IMR-90 (cell line): ENCODE measurements around the gene CASTOR2. TPM values are rescaled to one million over a fixed set of nuclear protein-coding genes. Genes with fewer than 3 reads are reported as not detected.

ENCODE experiments used
- ATAC-seq: fragments of 200-7000 bp; cut with Tn5 transposase; 2 replicates; pipeline ENCODE4 v1.9.1; 2020; ENCODE audit warnings: low read depth, mild to moderate bottlenecking, moderate library complexity
- BruUV-seq: library from RNA; stranded (reverse); fragments of 400-500 nt; replicated peaks from 2 replicates; lab custom pipeline; 2021; lab: Mats Ljungman, UMichigan
- CTCF ChIA-PET: fragments of 300-600 bp; formaldehyde crosslinking; extraction: SDS; loops from one replicate; lab custom pipeline; 2021; ENCODE audit warnings: antibody characterized with exemption; lab: Yijun Ruan, JAX
- POLR2A ChIA-PET: fragments of 300-600 bp; sonication (Branson Sonifier 250); formaldehyde crosslinking; loops from one replicate; lab custom pipeline; 2022; ENCODE audit warnings: antibody characterized with exemption; ENCODE audit not compliant: unreplicated experiment; lab: Charles Lee
- DNase-seq: peaks from one replicate; pipeline ENCODE4 v3.0.0; 2013
- H2AFZ ChIP-seq: replicated peaks from 2 replicates; pipeline ENCODE3; 2013; ENCODE audit warnings: low read length, mild to moderate bottlenecking; ENCODE audit not compliant: poor library complexity
- H2AK5ac ChIP-seq: 2 replicates; pipeline ENCODE4 v1.6.1; 2013; ENCODE audit warnings: low read depth, low read length, inconsistent platforms
- H2AK9ac ChIP-seq: replicated peaks from 2 replicates; pipeline ENCODE3; 2013; ENCODE audit warnings: mild to moderate bottlenecking, low read depth, low read length, moderate library complexity; ENCODE audit not compliant: poor library complexity
- H2BK120ac ChIP-seq: 2 replicates; pipeline ENCODE4 v1.6.1; 2013; ENCODE audit warnings: low read depth, low read length, inconsistent platforms
- H2BK15ac ChIP-seq: 3 replicates; pipeline ENCODE4 v1.6.1; 2013; ENCODE audit warnings: low read depth, low read length, inconsistent platforms
- H2BK20ac ChIP-seq: 2 replicates; pipeline ENCODE4 v1.6.1; 2013; ENCODE audit warnings: low read depth, mild to moderate bottlenecking, inconsistent platforms, low read length, moderate library complexity
- H2BK5ac ChIP-seq: 2 replicates; pipeline ENCODE4 v1.6.1; 2013; ENCODE audit warnings: mild to moderate bottlenecking, low read depth, low read length, inconsistent platforms; ENCODE audit not compliant: poor library complexity, severe bottlenecking
- H3K14ac ChIP-seq: replicated peaks from 2 replicates; pipeline ENCODE4 v1.6.1; 2013; ENCODE audit warnings: low read depth, low read length, inconsistent platforms
- H3K18ac ChIP-seq: 2 replicates; pipeline ENCODE4 v1.6.1; 2013; ENCODE audit warnings: low read depth, low read length, control low read depth
- H3K23ac ChIP-seq: 2 replicates; pipeline ENCODE4 v1.6.1; 2013; ENCODE audit warnings: low read depth, low read length, inconsistent platforms
- H3K27ac ChIP-seq: 2 replicates; pipeline ENCODE4 v1.5.1; 2013; ENCODE audit warnings: mild to moderate bottlenecking, control low read depth, low read length; ENCODE audit not compliant: insufficient read depth
- H3K27me3 ChIP-seq: 2 replicates; pipeline ENCODE4 v1.6.1; 2013; ENCODE audit warnings: low read length; ENCODE audit not compliant: control insufficient read depth, insufficient read depth
- H3K36me3 ChIP-seq: 2 replicates; pipeline ENCODE4 v1.6.1; 2013; ENCODE audit warnings: low read length, mixed read lengths; ENCODE audit not compliant: control insufficient read depth, insufficient read depth
- H3K4ac ChIP-seq: 2 replicates; pipeline ENCODE4 v1.6.1; 2013; ENCODE audit warnings: low read depth, low read length, inconsistent platforms
- H3K4me1 ChIP-seq: 2 replicates; pipeline ENCODE4 v1.6.1; 2013; ENCODE audit warnings: low read length, mixed read lengths; ENCODE audit not compliant: control insufficient read depth, insufficient read depth
- H3K4me2 ChIP-seq: 2 replicates; pipeline ENCODE4 v1.6.1; 2013; ENCODE audit warnings: low read depth, mild to moderate bottlenecking, control low read depth, low read length, moderate library complexity
- H3K4me3 ChIP-seq: 2 replicates; pipeline ENCODE4 v1.5.1; 2013; ENCODE audit warnings: low read depth, mild to moderate bottlenecking, control low read depth, low read length, moderate library complexity; ENCODE audit not compliant: insufficient read depth
- H3K56ac ChIP-seq: 2 replicates; pipeline ENCODE4 v1.6.1; 2013; ENCODE audit warnings: low read length, inconsistent platforms; ENCODE audit not compliant: insufficient read depth; ENCODE audit errors: extremely low read depth
- H3K79me1 ChIP-seq, 2 experiments: 2 replicates each; pipeline ENCODE4 v1.6.1; 2013; ENCODE audit warnings: low read length in 2 of 2, inconsistent platforms in 1 of 2, low read depth in 1 of 2
- H3K9ac ChIP-seq: 2 replicates; pipeline ENCODE4 v1.6.1; 2013; ENCODE audit warnings: low read depth, low read length, control low read depth
- H3K9me1 ChIP-seq: 2 replicates; pipeline ENCODE4 v1.6.1; 2013; ENCODE audit warnings: low read length, inconsistent platforms; ENCODE audit not compliant: insufficient read depth
- H3K9me3 ChIP-seq: 2 replicates; pipeline ENCODE4 v1.6.1; 2013; ENCODE audit warnings: low read length; ENCODE audit not compliant: control insufficient read depth, insufficient read depth
- H4K20me1 ChIP-seq: 2 replicates; pipeline ENCODE4 v1.6.1; 2013; ENCODE audit warnings: low read length, inconsistent platforms; ENCODE audit not compliant: insufficient read depth
- H4K5ac ChIP-seq: 2 replicates; pipeline ENCODE4 v1.6.1; 2013; ENCODE audit warnings: mild to moderate bottlenecking, low read depth, low read length, control low read depth
- H4K8ac ChIP-seq, 2 experiments: 2 replicates each; pipeline ENCODE4 v1.6.1; 2013; ENCODE audit warnings: low read depth in 2 of 2, low read length in 2 of 2, control low read depth in 1 of 2, inconsistent platforms in 1 of 2
- H4K91ac ChIP-seq: 2 replicates; pipeline ENCODE4 v1.6.1; 2013; ENCODE audit warnings: low read depth, low read length, inconsistent platforms; ENCODE audit not compliant: insufficient read depth
- BHLHE40 ChIP-seq: fragments of 150-350 bp; IDR thresholded peaks from 2 replicates; pipeline ENCODE4 v1.6.1; 2016; ENCODE audit warnings: mild to moderate bottlenecking, low read depth, low read length
- CHD1 ChIP-seq: IDR thresholded peaks from 2 replicates; pipeline ENCODE4 v1.6.1; 2012; ENCODE audit warnings: low read depth, low read length, improper control_type of control experiment
- MAFK ChIP-seq: IDR thresholded peaks from 2 replicates; pipeline ENCODE4 v1.6.1; 2012; ENCODE audit warnings: low read depth, low read length, improper control_type of control experiment
- MAZ ChIP-seq: IDR thresholded peaks from 2 replicates; pipeline ENCODE4 v1.6.1; 2012; ENCODE audit warnings: low read depth, mild to moderate bottlenecking, low read length, improper control_type of control experiment, moderate library complexity, borderline replicate concordance
- MXI1 ChIP-seq: IDR thresholded peaks from 2 replicates; pipeline ENCODE4 v1.6.1; 2012; ENCODE audit warnings: low read depth, mild to moderate bottlenecking, low read length, moderate library complexity, borderline replicate concordance
- RCOR1 ChIP-seq: IDR thresholded peaks from 2 replicates; pipeline ENCODE4 v1.6.1; 2012; ENCODE audit warnings: mild to moderate bottlenecking, low read length, improper control_type of control experiment; ENCODE audit not compliant: insufficient replicate concordance
- RFX5 ChIP-seq: IDR thresholded peaks from 2 replicates; pipeline ENCODE4 v1.8.0; 2012; ENCODE audit warnings: low read depth, mild to moderate bottlenecking, low read length, moderate library complexity
- SMC3 ChIP-seq: fragments of 150-350 bp; IDR thresholded peaks from 2 replicates; pipeline ENCODE4 v1.6.1; 2016; ENCODE audit warnings: low read depth, mild to moderate bottlenecking, antibody characterized with exemption, low read length, moderate library complexity
- WGBS, 2 experiments: methylation state at CpG; one replicate each; pipeline versions ENCODE4 v1.1.5 to v1.1.7; 2013; ENCODE audit warnings: missing lambda C conversion rate in 2 of 2; ENCODE audit not compliant: insufficient read length in 1 of 2; ENCODE audit errors: extremely low coverage in 2 of 2; 5-methylcytosine and 5-hydroxymethylcytosine counted together
- dilution Hi-C: fragments of 300-500 bp; cut with HindIII; formaldehyde crosslinking; loops from one replicate; pipeline ENCODE4 v1.14.3; 2018; ENCODE audit warnings: low sequenced_read_pairs; ENCODE audit not compliant: unreplicated experiment
- in situ Hi-C: fragments of 300-500 bp; cut with MboI; formaldehyde crosslinking; loops from 3 replicates; pipeline ENCODE4 v1.14.3; 2019; ENCODE audit warnings: low sequenced_read_pairs, inconsistent platforms, mixed read lengths
- intact Hi-C: fragments of 100-400 bp; cut with micrococcal nuclease; formaldehyde crosslinking; loops from 2 replicates; pipeline ENCODE4 v1.10.0; 2022
- polyA plus RNA-seq, 3 experiments: library from polyadenylated mRNA; depleted of rRNA; stranded (reverse); fragments of >200 nt; gene quantifications; 2 replicates each; pipeline ENCODE4 v1.2.3, GENCODE V29; 2012; ENCODE audit warnings: low replicate concordance in 1 of 3
- total RNA-seq: library from RNA; depleted of rRNA; stranded (reverse); fragments of >200 nt; gene quantifications from 2 replicates; pipeline ENCODE4 v1.2.3, GENCODE V29; 2012
- TF ChIP-seq, protein P1 (sequence below): fragments of 150-350 bp; IDR thresholded peaks from 2 replicates; pipeline ENCODE4 v1.6.1; 2016; ENCODE audit warnings: low read depth, mild to moderate bottlenecking, low read length, moderate library complexity, borderline replicate concordance
- TF ChIP-seq, protein P2 (sequence below): fragments of 150-350 bp; IDR thresholded peaks from 2 replicates; pipeline ENCODE4 v1.6.1; 2017; ENCODE audit warnings: mild to moderate bottlenecking, antibody characterized with exemption, low read length, low read depth

Gene CASTOR2
- total and polyA plus RNA-seq, 2 of the 4 experiments (the other 2 are of a cell fraction): 5.2 to 8.0 TPM

DNA sequence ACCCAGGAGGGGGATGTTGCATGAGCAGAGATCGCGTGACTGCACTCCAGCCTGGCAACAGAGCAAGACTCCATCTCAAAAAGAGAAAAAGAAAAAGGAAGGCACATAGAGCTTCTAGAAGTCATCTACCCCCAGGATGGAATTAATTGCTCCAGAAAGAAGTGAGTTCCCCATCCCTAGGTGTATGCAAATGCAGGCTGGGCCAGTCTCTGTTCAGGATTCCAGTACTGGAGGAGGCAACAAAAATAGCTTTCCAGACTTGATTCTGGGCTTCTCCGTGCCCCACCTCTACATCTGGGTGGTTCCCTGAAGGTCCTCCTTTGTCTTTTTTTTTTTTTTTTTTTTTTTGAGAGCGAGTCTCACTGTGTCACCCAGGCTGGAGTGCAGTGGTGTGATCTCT, 28.6 kb downstream of the CASTOR2 start:
- Histone ChIP-seq H3K27me3 (peaks cover 6% of the 10 kb centered on the region), H2AK5ac (no peak overlapping the region), H2AK9ac (no peak overlapping the region), H3K79me1 (peaks cover 0 to 14% of the 10 kb centered on the region in 2 experiments; a peak in 3 of 4 replicates), H2BK5ac (no peak overlapping the region), H3K4me3 (no peak overlapping the region), H3K4me1 (peaks cover 13% of the 10 kb centered on the region), H2BK120ac (no peak overlapping the region), H3K9me3 (no peaks in the 10 kb centered on the region), H3K56ac (no peak overlapping the region), H3K23ac (no peak overlapping the region), H3K36me3 (no peaks in the 10 kb centered on the region), H3K4ac (no peak overlapping the region), H3K9ac (no peak overlapping the region), H3K14ac (no peak overlapping the region), H2BK20ac (no peak overlapping the region), H2AFZ (no peak overlapping the region), H3K27ac (no peak overlapping the region), H4K8ac (no peak overlapping the region), H2BK15ac (no peak overlapping the region), H3K4me2 (no peak overlapping the region), H4K20me1 (peaks cover 45% of the 10 kb centered on the region), H4K91ac (no peak overlapping the region), H4K5ac (no peak overlapping the region), H3K9me1 (peaks cover 2% of the 10 kb centered on the region; the same call in 1 of the 2 replicates), H3K18ac (no peak overlapping the region)
- TF ChIP-seq MAFK (no peak), RCOR1 (no peak), CHD1 (no peak), MXI1 (no peak), RFX5 (no peak), SMC3 (no peak), BHLHE40 (no peak), MAZ (no peak)
- TF ChIP-seq, protein P1, sequence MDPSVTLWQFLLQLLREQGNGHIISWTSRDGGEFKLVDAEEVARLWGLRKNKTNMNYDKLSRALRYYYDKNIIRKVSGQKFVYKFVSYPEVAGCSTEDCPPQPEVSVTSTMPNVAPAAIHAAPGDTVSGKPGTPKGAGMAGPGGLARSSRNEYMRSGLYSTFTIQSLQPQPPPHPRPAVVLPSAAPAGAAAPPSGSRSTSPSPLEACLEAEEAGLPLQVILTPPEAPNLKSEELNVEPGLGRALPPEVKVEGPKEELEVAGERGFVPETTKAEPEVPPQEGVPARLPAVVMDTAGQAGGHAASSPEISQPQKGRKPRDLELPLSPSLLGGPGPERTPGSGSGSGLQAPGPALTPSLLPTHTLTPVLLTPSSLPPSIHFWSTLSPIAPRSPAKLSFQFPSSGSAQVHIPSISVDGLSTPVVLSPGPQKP: no peak
- TF ChIP-seq, protein P2, sequence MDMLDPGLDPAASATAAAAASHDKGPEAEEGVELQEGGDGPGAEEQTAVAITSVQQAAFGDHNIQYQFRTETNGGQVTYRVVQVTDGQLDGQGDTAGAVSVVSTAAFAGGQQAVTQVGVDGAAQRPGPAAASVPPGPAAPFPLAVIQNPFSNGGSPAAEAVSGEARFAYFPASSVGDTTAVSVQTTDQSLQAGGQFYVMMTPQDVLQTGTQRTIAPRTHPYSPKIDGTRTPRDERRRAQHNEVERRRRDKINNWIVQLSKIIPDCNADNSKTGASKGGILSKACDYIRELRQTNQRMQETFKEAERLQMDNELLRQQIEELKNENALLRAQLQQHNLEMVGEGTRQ: no peak
- ChIA-PET CTCF (no interaction called here), POLR2A (no interaction called here)
- DNase-seq: no peak
- in situ Hi-C loops: no loop called here
- dilution Hi-C loops: no loop called here
- BruUV-seq: no TSS peak
- intact Hi-C loops: no loop called here
- 100% methylated on average over 2 of the region's 4 CpGs; no CpG with 5 or more reads in 1 of the 2 experiments for WGBS, 2 experiments
- ATAC-seq: no peak
